ENCODE data around the gene ACAD10.

DNA sequence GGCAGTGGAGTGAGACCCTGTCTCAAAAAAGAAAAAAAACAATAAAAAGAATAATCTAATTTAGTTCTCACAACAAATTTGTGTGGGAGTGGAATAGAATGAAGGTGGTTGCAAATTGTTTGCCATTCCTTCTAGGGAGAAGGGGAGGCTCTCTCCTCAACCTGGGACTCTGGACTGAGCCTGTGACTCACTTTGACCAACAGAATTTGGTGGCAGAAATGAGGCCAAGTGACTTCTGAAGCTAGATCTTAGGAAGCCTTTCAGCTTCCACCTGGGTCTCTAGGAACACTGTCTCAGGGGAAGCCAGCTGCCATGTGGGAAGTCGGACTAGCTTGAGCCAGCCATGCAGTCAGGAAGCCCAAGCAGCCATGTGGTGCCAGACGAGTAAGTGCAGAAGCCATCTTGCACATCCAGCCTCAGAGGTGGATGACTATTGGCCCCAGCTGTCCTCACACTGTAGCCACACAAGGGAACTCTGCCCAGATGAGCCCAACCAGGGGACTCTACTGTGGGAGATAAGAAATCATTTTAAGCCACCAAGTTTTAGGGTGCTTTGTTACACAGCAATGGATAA lies 95.3 kb downstream of the ACAD10 start:
- TF ChIP-seq SIN3A (IDR thresholded peaks at IDR 0.05; ENCODE audit: borderline replicate concordance, insufficient read depth, low read depth, low read length) (no peak), REST (IDR thresholded peaks at IDR 0.05; ENCODE audit: insufficient read depth in 1 of 2, low read depth in 2 of 2, low read length in 1 of 2) (no peak), POLR2AphosphoS5 (IDR thresholded peaks at IDR 0.05; ENCODE audit: low read depth, low read length) (no peak)
- TF ChIP-seq, protein P1, sequence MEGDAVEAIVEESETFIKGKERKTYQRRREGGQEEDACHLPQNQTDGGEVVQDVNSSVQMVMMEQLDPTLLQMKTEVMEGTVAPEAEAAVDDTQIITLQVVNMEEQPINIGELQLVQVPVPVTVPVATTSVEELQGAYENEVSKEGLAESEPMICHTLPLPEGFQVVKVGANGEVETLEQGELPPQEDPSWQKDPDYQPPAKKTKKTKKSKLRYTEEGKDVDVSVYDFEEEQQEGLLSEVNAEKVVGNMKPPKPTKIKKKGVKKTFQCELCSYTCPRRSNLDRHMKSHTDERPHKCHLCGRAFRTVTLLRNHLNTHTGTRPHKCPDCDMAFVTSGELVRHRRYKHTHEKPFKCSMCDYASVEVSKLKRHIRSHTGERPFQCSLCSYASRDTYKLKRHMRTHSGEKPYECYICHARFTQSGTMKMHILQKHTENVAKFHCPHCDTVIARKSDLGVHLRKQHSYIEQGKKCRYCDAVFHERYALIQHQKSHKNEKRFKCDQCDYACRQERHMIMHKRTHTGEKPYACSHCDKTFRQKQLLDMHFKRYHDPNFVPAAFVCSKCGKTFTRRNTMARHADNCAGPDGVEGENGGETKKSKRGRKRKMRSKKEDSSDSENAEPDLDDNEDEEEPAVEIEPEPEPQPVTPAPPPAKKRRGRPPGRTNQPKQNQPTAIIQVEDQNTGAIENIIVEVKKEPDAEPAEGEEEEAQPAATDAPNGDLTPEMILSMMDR (IDR thresholded peaks at IDR 0.05), result no peak
